OCI-LY7 (cell line): ENCODE measurements around the gene NCOR2. TPM values are rescaled to one million over a fixed set of nuclear protein-coding genes. Genes with fewer than 3 reads are reported as not detected.

Experiments used
- BruUV-seq: library from RNA; stranded (reverse); fragments of 400-500 nt; replicated peaks from 2 replicates; lab custom pipeline; 2021; lab: Mats Ljungman, UMichigan
- CTCF ChIA-PET: fragments of 300-600 bp; sonication (Branson Sonifier 250); formaldehyde crosslinking; loops from one replicate; lab custom pipeline; 2022; ENCODE audit warnings: antibody characterized with exemption; ENCODE audit not compliant: unreplicated experiment; lab: Charles Lee
- POLR2A ChIA-PET: fragments of 300-600 bp; sonication (Branson Sonifier 250); formaldehyde crosslinking; loops from one replicate; lab custom pipeline; 2022; ENCODE audit warnings: antibody characterized with exemption; lab: Charles Lee
- DNase-seq: peaks from one replicate; pipeline ENCODE4 v3.0.0-alpha.2; 2015; ENCODE audit warnings: low spot score
- H2AFZ ChIP-seq: fragments of 200-600 bp; sonication (generic), shearing (Covaris generic); 2 replicates; pipeline ENCODE4 v1.6.1; 2014; ENCODE audit warnings: mild to moderate bottlenecking, antibody characterized with exemption, low read length, moderate library complexity
- H3K27ac ChIP-seq: fragments of 200-600 bp; sonication (generic); 2 replicates; pipeline ENCODE4 v1.5.1; 2014; ENCODE audit warnings: mixed run types, low read depth, mild to moderate bottlenecking, moderate library complexity, low read length, inconsistent platforms; ENCODE audit not compliant: poor library complexity, severe bottlenecking
- H3K36me3 ChIP-seq: fragments of 200-600 bp; sonication (generic); 2 replicates; pipeline ENCODE4 v1.6.1; 2014; ENCODE audit warnings: mild to moderate bottlenecking, antibody characterized with exemption, low read length, moderate library complexity, mixed read lengths; ENCODE audit not compliant: insufficient read depth
- H3K4me1 ChIP-seq: fragments of 200-600 bp; sonication (generic); 2 replicates; pipeline ENCODE4 v1.5.1; 2014; ENCODE audit warnings: mild to moderate bottlenecking, low read length; ENCODE audit not compliant: insufficient read depth, poor library complexity, severe bottlenecking
- H3K4me2 ChIP-seq: fragments of 200-600 bp; sonication (generic); 2 replicates; pipeline ENCODE4 v1.6.1; 2014; ENCODE audit warnings: mild to moderate bottlenecking, low read length
- H3K4me3 ChIP-seq: fragments of 200-600 bp; sonication (generic); 2 replicates; pipeline ENCODE4 v1.5.1; 2014; ENCODE audit warnings: mild to moderate bottlenecking, low read depth, low read length; ENCODE audit not compliant: poor library complexity, severe bottlenecking
- H3K79me2 ChIP-seq: fragments of 200-600 bp; sonication (generic); 2 replicates; pipeline ENCODE4 v1.6.1; 2016; ENCODE audit warnings: low read depth, mild to moderate bottlenecking, low read length, moderate library complexity, mixed read lengths; ENCODE audit not compliant: insufficient read depth
- H3K9me2 ChIP-seq: fragments of 200-600 bp; sonication (generic); 2 replicates; pipeline ENCODE4 v1.6.1; 2016; ENCODE audit warnings: mild to moderate bottlenecking, low read length, mixed read lengths; ENCODE audit not compliant: insufficient read depth
- H3K9me3 ChIP-seq: fragments of 200-600 bp; sonication (generic); 2 replicates; pipeline ENCODE4 v1.6.1; 2014; ENCODE audit warnings: mild to moderate bottlenecking, mixed run types, low read length, mixed read lengths
- H4K20me1 ChIP-seq: fragments of 200-600 bp; sonication (generic); 2 replicates; pipeline ENCODE4 v1.6.1; 2014; ENCODE audit warnings: mild to moderate bottlenecking, antibody characterized with exemption, low read length, moderate library complexity, mixed read lengths; ENCODE audit not compliant: insufficient read depth
- CTCF ChIP-seq: fragments of 200-600 bp; sonication (generic); conservative IDR thresholded peaks from 2 replicates; pipeline ENCODE4 v1.5.1; 2014; ENCODE audit warnings: mild to moderate bottlenecking, antibody characterized with exemption, low read length, moderate library complexity, mixed read lengths
- EZH2phosphoT487 ChIP-seq: fragments of 200-600 bp; sonication (generic); IDR thresholded peaks from 2 replicates; pipeline ENCODE4 v1.6.1; 2018; ENCODE audit warnings: low read depth, borderline replicate concordance, mild to moderate bottlenecking, mixed run types, antibody characterized with exemption, low read length, moderate library complexity, mixed read lengths
- intact Hi-C: fragments of 100-400 bp; cut with micrococcal nuclease; formaldehyde crosslinking; loops from one replicate; pipeline ENCODE4 v1.10.0; 2022; ENCODE audit not compliant: unreplicated experiment
- total RNA-seq, 2 experiments: library from RNA; depleted of rRNA in 1 of 2; stranded (reverse); fragments of >200 nt in 1 of 2; shearing (Covaris generic) in 1 of 2; gene quantifications; 2 replicates each; pipeline ENCODE4 v1.2.3, GENCODE V29; 2014 to 2022

The NCOR2 gene
- total RNA-seq, 2 experiments from 2014 or later: 22.7 to 159 TPM

DNA sequence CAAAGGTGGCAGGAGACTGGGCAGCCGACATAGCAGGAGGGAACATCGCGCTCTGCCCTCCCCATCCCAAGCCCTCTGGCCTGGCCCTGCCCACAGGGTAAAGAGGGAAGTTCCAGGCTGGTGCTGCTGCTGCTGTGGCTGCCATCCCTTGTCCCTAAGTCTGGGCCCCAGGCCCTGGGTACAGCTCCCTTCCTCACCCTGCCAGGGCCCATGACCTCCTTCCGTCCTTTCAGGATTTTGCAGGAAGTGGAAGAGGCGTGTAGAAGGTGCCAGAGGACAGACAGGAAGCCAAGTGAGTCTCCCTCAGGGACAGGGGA, 14.7 kb upstream of the NCOR2 start:
- H3K79me2 ChIP-seq: no peaks in the 10 kb centered on the region
- no peaks in the 10 kb centered on the region for H4K20me1 ChIP-seq
- H2AFZ ChIP-seq: no peak overlapping the region
- no peak for TF ChIP-seq EZH2phosphoT487
- TF ChIP-seq CTCF: no peak
- no peaks in the 10 kb centered on the region for H3K9me2 ChIP-seq
- ChIA-PET POLR2A (interaction anchor here (0.6 kb wide), 1 partner anchor 312 kb away, joined by 4 read pairs; no protein-coding TSS in a partner anchor), CTCF (no interaction called here)
- no peak overlapping the region for H3K27ac ChIP-seq
- no peaks in the 10 kb centered on the region for H3K36me3 ChIP-seq
- H3K4me3 ChIP-seq: no peak overlapping the region
- intact Hi-C loops: no loop called here
- no peaks in the 10 kb centered on the region for H3K4me1 ChIP-seq
- BruUV-seq: no TSS peak
- H3K4me2 ChIP-seq: no peak overlapping the region
- H3K9me3 ChIP-seq: no peaks in the 10 kb centered on the region
- no peak for DNase-seq

GRCh38 chr12:124581307-124582107, 14.1 kb upstream of the NCOR2 start:
- no TSS peak for BruUV-seq
- CTCF ChIA-PET: no interaction called here

More at GRCh38 chr12:124581307-124582107, 14.1 kb upstream of the NCOR2 start:
- intact Hi-C loops: no loop called here
- no peaks in the 10 kb centered on the region for H3K4me1 ChIP-seq
- POLR2A ChIA-PET: interaction anchor here (0.6 to 2.1 kb wide), 2 partner anchors 12 to 312 kb away, joined by 4 to 7 read pairs; no protein-coding TSS in a partner anchor
- TF ChIP-seq EZH2phosphoT487 (no peak), CTCF (no peak)
- H3K36me3 ChIP-seq: no peaks in the 10 kb centered on the region
- H3K79me2 ChIP-seq: no peaks in the 10 kb centered on the region
- no peaks in the 10 kb centered on the region for H4K20me1 ChIP-seq
- H2AFZ ChIP-seq: no peak overlapping the region
- H3K4me2 ChIP-seq: no peak overlapping the region
- H3K9me2 ChIP-seq: no peaks in the 10 kb centered on the region
- no peak overlapping the region for H3K4me3 ChIP-seq
- H3K9me3 ChIP-seq: no peaks in the 10 kb centered on the region
- H3K27ac ChIP-seq: no peak overlapping the region
- DNase-seq: no peak
